HK-2 (cell line): Measurements from ENCODE around the gene BHLHE23.
A peak's percentile ranks its signal among the peaks of the same experiment; 100 is the strongest.

Source experiments
- DNase-seq: peaks from one replicate; pipeline ENCODE4 v3.0.0-alpha.2; 2018; ENCODE audit not compliant: unreplicated experiment

The BHLHE23 gene

GRCh38 chr20:62972845-62973745, 33.7 kb downstream of the BHLHE23 start:
- DNase-seq, result no peak

GRCh38 chr20:62971950-62972844, 34.6 kb downstream of the BHLHE23 start:
- peak; percentile 93 for DNase-seq

- DNase-seq, result no peak
Measured at GRCh38 chr20:62971211-62971949, 35.4 kb downstream of the BHLHE23 start.

GRCh38 chr20:62970307-62971210, 36.2 kb downstream of the BHLHE23 start:
- no peak for DNase-seq

GRCh38 chr20:62969939-62970306, 36.8 kb downstream of the BHLHE23 start:
- DNase-seq, result no peak

- DNase-seq, result no peak
Measured at GRCh38 chr20:62969179-62969760, 37.5 kb downstream of the BHLHE23 start.

GRCh38 chr20:62968378-62969178, 38.2 kb downstream of the BHLHE23 start:
- DNase-seq, result no peak

- DNase-seq, result no peak
Measured at GRCh38 chr20:62967628-62968351, 39.0 kb downstream of the BHLHE23 start.

GRCh38 chr20:62967149-62967501, 39.6 kb downstream of the BHLHE23 start:
- no peak for DNase-seq

GRCh38 chr20:62966212-62967148, 40.3 kb downstream of the BHLHE23 start:
- no peak for DNase-seq

GRCh38 chr20:62965363-62965771, 41.4 kb downstream of the BHLHE23 start:
- DNase-seq, result no peak

- no peak for DNase-seq
Measured at GRCh38 chr20:62964700-62965099, 42.1 kb downstream of the BHLHE23 start.

- no peak for DNase-seq
Measured at GRCh38 chr20:62963614-62964397, 43.0 kb downstream of the BHLHE23 start.

- DNase-seq, result no peak
Measured at GRCh38 chr20:62962891-62963613, 43.7 kb downstream of the BHLHE23 start.

GRCh38 chr20:62962221-62962879, 44.4 kb downstream of the BHLHE23 start:
- no peak for DNase-seq

- no peak for DNase-seq
Measured at GRCh38 chr20:62961799-62962198, 45.0 kb downstream of the BHLHE23 start.
